HEK293 (cell line): Measurements from ENCODE around the gene TMCC1.

Experiments used
- CTCF ChIA-PET: fragments of 350-600 bp; formaldehyde crosslinking; extraction: SDS; loops from one replicate; lab custom pipeline; 2021; ENCODE audit warnings: antibody characterized with exemption; lab: Yijun Ruan, JAX
- POLR2A ChIA-PET: fragments of 300-600 bp; formaldehyde crosslinking; extraction: SDS; loops from one replicate; lab custom pipeline; 2020; ENCODE audit warnings: antibody characterized with exemption, inconsistent platforms; lab: Yijun Ruan, JAX
- H3K27ac ChIP-seq: fragments of 200-500 bp; sonication (Bioruptor generic); 2 replicates; pipeline ENCODE4 v1.5.1; 2014; ENCODE audit warnings: low read depth, low read length, control low read depth, inconsistent platforms; ENCODE audit errors: extremely low read depth
- H3K36me3 ChIP-seq, 2 experiments: fragments of 200-500 bp in 1 of 2; sonication (Bioruptor generic) in 1 of 2; 1 replicate in 1 of 2; 2 replicates in 1 of 2; pipeline ENCODE4 v1.5.1; 2014 to 2017; ENCODE audit warnings: inconsistent platforms in 2 of 2, low read length in 2 of 2; ENCODE audit not compliant: control insufficient read depth in 2 of 2, insufficient read depth in 1 of 2
- H3K4me1 ChIP-seq: fragments of 200-500 bp; sonication (Bioruptor generic); 2 replicates; pipeline ENCODE4 v1.5.1; 2014; ENCODE audit warnings: mild to moderate bottlenecking, low read length, inconsistent platforms; ENCODE audit not compliant: control insufficient read depth, insufficient read depth
- H3K4me3 ChIP-seq: 2 replicates; pipeline ENCODE4 v1.5.1; 2011; ENCODE audit warnings: low read depth, mild to moderate bottlenecking, control low read depth, low read length, moderate library complexity
- H3K9me3 ChIP-seq: fragments of 200-500 bp; sonication (Bioruptor generic); 2 replicates; pipeline ENCODE4 v1.5.1; 2014; ENCODE audit warnings: low read depth, low read length, inconsistent platforms; ENCODE audit not compliant: control insufficient read depth, insufficient read depth
- HOXC10 ChIP-seq: sonication (generic); formaldehyde crosslinking; IDR thresholded peaks from 2 replicates; pipeline ENCODE4 v1.8.1; 2023; ENCODE audit warnings: mild to moderate bottlenecking, missing genetic modification reagents
- PBX3 ChIP-seq: sonication (generic); formaldehyde crosslinking; IDR thresholded peaks from 2 replicates; pipeline ENCODE4 v1.8.1; 2022; ENCODE audit warnings: mild to moderate bottlenecking, moderate library complexity, missing genetic modification reagents
- SCRT2 ChIP-seq: fragments of 450-650 bp; formaldehyde crosslinking; IDR thresholded peaks from 2 replicates; pipeline ENCODE4 v1.5.1; 2016; ENCODE audit warnings: missing biosample characterization, missing genetic modification characterization
- ZBTB21 ChIP-seq: fragments of 450-650 bp; formaldehyde crosslinking; IDR thresholded peaks from 2 replicates; pipeline ENCODE4 v1.5.1; 2017; ENCODE audit warnings: missing biosample characterization, missing genetic modification characterization
- ZBTB49 ChIP-seq: fragments of 450-650 bp; formaldehyde crosslinking; IDR thresholded peaks from 2 replicates; pipeline ENCODE4 v1.5.1; 2016; ENCODE audit warnings: missing biosample characterization, missing genetic modification characterization, low read depth
- ZBTB8A ChIP-seq: fragments of 450-650 bp; formaldehyde crosslinking; IDR thresholded peaks from 2 replicates; pipeline ENCODE4 v1.5.1; 2016; ENCODE audit warnings: missing biosample characterization, missing genetic modification characterization
- ZFP37 ChIP-seq: fragments of 450-650 bp; formaldehyde crosslinking; IDR thresholded peaks from 2 replicates; pipeline ENCODE4 v1.5.1; 2016; ENCODE audit warnings: missing biosample characterization, missing genetic modification characterization
- ZNF148 ChIP-seq: fragments of 450-650 bp; formaldehyde crosslinking; IDR thresholded peaks from 2 replicates; pipeline ENCODE4 v1.5.0; 2017; ENCODE audit warnings: missing biosample characterization, missing genetic modification characterization, borderline replicate concordance
- ZNF174 ChIP-seq: fragments of 450-650 bp; formaldehyde crosslinking; IDR thresholded peaks from 2 replicates; pipeline ENCODE4 v1.5.0; 2017; ENCODE audit warnings: missing biosample characterization, mild to moderate bottlenecking, missing genetic modification characterization
- ZNF175 ChIP-seq: fragments of 450-650 bp; formaldehyde crosslinking; IDR thresholded peaks from 2 replicates; pipeline ENCODE4 v1.5.1; 2016; ENCODE audit warnings: missing biosample characterization, missing genetic modification characterization
- ZNF23 ChIP-seq: fragments of 450-650 bp; formaldehyde crosslinking; IDR thresholded peaks from 2 replicates; pipeline ENCODE4 v1.5.1; 2016; ENCODE audit warnings: missing biosample characterization, missing genetic modification characterization, borderline replicate concordance
- ZNF302 ChIP-seq: fragments of 450-650 bp; formaldehyde crosslinking; IDR thresholded peaks from 2 replicates; pipeline ENCODE4 v1.5.1; 2016; ENCODE audit warnings: missing biosample characterization, missing genetic modification characterization, low read depth
- ZNF398 ChIP-seq: fragments of 450-650 bp; formaldehyde crosslinking; IDR thresholded peaks from 2 replicates; pipeline ENCODE4 v1.5.1; 2017; ENCODE audit warnings: missing biosample characterization, missing genetic modification characterization
- ZNF449 ChIP-seq: fragments of 450-650 bp; formaldehyde crosslinking; IDR thresholded peaks from 2 replicates; pipeline ENCODE4 v1.5.1; 2017; ENCODE audit warnings: missing biosample characterization, mild to moderate bottlenecking, missing genetic modification characterization, moderate library complexity
- ZNF555 ChIP-seq: fragments of 450-650 bp; formaldehyde crosslinking; conservative IDR thresholded peaks from 2 replicates; pipeline ENCODE4 v1.5.1; 2017; ENCODE audit warnings: missing biosample characterization, mild to moderate bottlenecking, missing genetic modification characterization, inconsistent platforms
- ZNF629 ChIP-seq: fragments of 450-650 bp; formaldehyde crosslinking; IDR thresholded peaks from 2 replicates; pipeline ENCODE4 v1.5.1; 2017; ENCODE audit warnings: missing biosample characterization, missing genetic modification characterization
- ZNF654 ChIP-seq: fragments of 450-650 bp; formaldehyde crosslinking; IDR thresholded peaks from 2 replicates; pipeline ENCODE4 v1.5.1; 2016; ENCODE audit warnings: low read depth, missing biosample characterization, missing genetic modification characterization
- ZNF658 ChIP-seq: fragments of 450-650 bp; formaldehyde crosslinking; IDR thresholded peaks from 2 replicates; pipeline ENCODE4; 2016; ENCODE audit warnings: missing biosample characterization, missing genetic modification characterization
- ZNF664 ChIP-seq: fragments of 450-650 bp; formaldehyde crosslinking; IDR thresholded peaks from 2 replicates; pipeline ENCODE4 v1.5.1; 2016; ENCODE audit warnings: missing biosample characterization, missing genetic modification characterization
- ZNF704 ChIP-seq: fragments of 450-650 bp; formaldehyde crosslinking; IDR thresholded peaks from 2 replicates; pipeline ENCODE4 v1.5.1; 2016; ENCODE audit warnings: missing biosample characterization, missing genetic modification characterization
- ZNF843 ChIP-seq: fragments of 450-650 bp; formaldehyde crosslinking; IDR thresholded peaks from 2 replicates; pipeline ENCODE4 v1.5.1; 2016; ENCODE audit warnings: missing biosample characterization, missing genetic modification characterization
- ZSCAN5A ChIP-seq: fragments of 450-650 bp; formaldehyde crosslinking; IDR thresholded peaks from 2 replicates; pipeline ENCODE4 v1.5.1; 2016; ENCODE audit warnings: missing biosample characterization, missing genetic modification characterization

Gene TMCC1

GRCh38 chr3:129736070-129736469 is 157.4 kb downstream of the TMCC1 start (continued):
- TF ChIP-seq ZFP37 (tag by site-specific recombination) = no peak
- no peak for TF ChIP-seq ZNF398
- no peak for TF ChIP-seq ZNF23 (tag by site-specific recombination)
- TF ChIP-seq ZNF658 (tag by site-specific recombination) = no peak
- no peak for TF ChIP-seq ZNF654 (tag by site-specific recombination)
- no peak for TF ChIP-seq ZBTB8A (tag by site-specific recombination)
- no peak for TF ChIP-seq ZNF843

- Histone ChIP-seq H3K9me3 (no peaks in the 10 kb centered on the region), H3K27ac (no peak overlapping the region), H3K36me3 (no peaks in the 10 kb centered on the region; a peak in 1 of 3 replicates), H3K4me1 (no peaks in the 10 kb centered on the region), H3K4me3 (no peak overlapping the region)
- CTCF ChIA-PET = no interaction called here
- TF ChIP-seq SCRT2 (no peak), ZBTB21 (no peak)
- POLR2A ChIA-PET = no interaction called here
Measured at GRCh38 chr3:129735638-129736037, 157.9 kb downstream of the TMCC1 start.

GRCh38 chr3:129734449-129734848 is 159.1 kb downstream of the TMCC1 start:
- no peak overlapping the region for H3K27ac ChIP-seq
- CTCF ChIA-PET = interaction anchor here (0.6 to 0.8 kb wide), 2 partner anchors 37 to 80 kb away, joined by 3 read pairs; no protein-coding TSS in a partner anchor
- no peaks in the 10 kb centered on the region; a peak in 1 of 3 replicates for H3K36me3 ChIP-seq
- TF ChIP-seq ZSCAN5A = no peak
- no peak for TF ChIP-seq ZNF302 (tag by site-specific recombination)
- TF ChIP-seq PBX3 (CRISPR knock-in tag) = no peak
- TF ChIP-seq ZNF174 = no peak
- no peak for TF ChIP-seq ZNF704 (tag by site-specific recombination)
- no peak for TF ChIP-seq ZNF555 (tag by site-specific recombination)
- no peak for TF ChIP-seq ZNF449 (tag by site-specific recombination)
- TF ChIP-seq ZNF175 (tag by site-specific recombination) = no peak
- TF ChIP-seq ZBTB49 (tag by site-specific recombination) = no peak
- no peak for TF ChIP-seq ZNF148
- TF ChIP-seq ZNF664 (tag by site-specific recombination) = no peak
- TF ChIP-seq ZNF629 = no peak
- no peak for TF ChIP-seq HOXC10 (CRISPR knock-in tag)
- POLR2A ChIA-PET = interaction anchor here (0.8 kb wide), 1 partner anchor 15 kb away, joined by 3 read pairs; no protein-coding TSS in a partner anchor
- no peaks in the 10 kb centered on the region for H3K9me3 ChIP-seq
- no peaks in the 10 kb centered on the region for H3K4me1 ChIP-seq
- no peak overlapping the region for H3K4me3 ChIP-seq
